22Rv1 (cell line): Measurements from ENCODE around the gene TAF9B.

Source experiments
- CTCF ChIP-seq: fragments of 450-650 bp; IDR thresholded peaks from 2 replicates; pipeline ENCODE4 v1.5.1; 2017; ENCODE audit warnings: mild to moderate bottlenecking
- ZFX ChIP-seq: fragments of 450-650 bp; IDR thresholded peaks from 2 replicates; pipeline ENCODE4 v1.6.1; 2017; ENCODE audit warnings: antibody characterized with exemption, borderline replicate concordance

- TF ChIP-seq ZFX: no peak
- no peak for TF ChIP-seq CTCF
Measured at GRCh38 chrX:78103623-78104446, 35.6 kb downstream of the TAF9B start, which contains the start of gene PGK1.
